ENCODE results near the gene CEP290.
"Not testable (repeated sequence)": the region's sequence is repeated elsewhere in the genome, so short reads cannot be mapped to it uniquely, and the experiment has no call there.

Gene CEP290

DNA sequence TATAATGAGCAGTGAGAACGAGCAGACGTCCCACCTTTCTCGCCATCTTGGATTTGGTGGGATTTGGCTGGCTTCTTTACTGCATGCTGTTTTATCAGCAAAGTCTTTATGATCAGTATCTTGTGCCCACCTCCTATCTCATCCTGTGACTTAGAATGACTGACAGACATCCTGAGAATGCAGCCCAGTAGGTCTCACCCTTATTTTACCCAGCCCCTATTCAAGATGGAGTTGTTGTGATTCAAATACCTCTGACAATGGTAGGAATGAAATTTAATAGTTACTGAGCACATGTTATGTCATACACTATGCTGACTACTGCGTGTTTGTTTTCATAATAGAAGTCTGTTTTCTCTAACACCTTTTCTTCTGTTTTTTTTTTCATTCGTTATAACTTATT lies 2.1 kb upstream of the CEP290 start:
- no peak for DNase-seq

DNA sequence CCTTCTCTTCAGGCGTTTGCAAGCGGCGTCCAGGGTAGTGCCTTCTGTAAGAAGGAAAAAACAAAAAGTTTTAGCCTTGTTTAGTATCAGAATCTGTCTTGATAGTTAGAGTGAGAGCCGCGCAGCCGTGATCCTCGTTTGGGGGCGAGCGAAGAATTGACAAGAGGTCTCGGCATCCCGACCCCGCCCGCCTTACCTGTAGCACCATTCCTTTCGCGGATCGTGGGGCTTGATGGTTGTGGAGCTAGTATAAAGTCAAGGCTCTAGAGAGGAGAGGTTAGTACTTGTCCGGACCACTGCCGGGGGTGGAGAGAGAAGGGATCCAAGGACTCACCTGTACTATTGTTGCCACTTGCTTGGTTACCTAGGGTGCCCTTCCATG lies 713 bp upstream of the CEP290 start:
- no peak for DNase-seq

DNA sequence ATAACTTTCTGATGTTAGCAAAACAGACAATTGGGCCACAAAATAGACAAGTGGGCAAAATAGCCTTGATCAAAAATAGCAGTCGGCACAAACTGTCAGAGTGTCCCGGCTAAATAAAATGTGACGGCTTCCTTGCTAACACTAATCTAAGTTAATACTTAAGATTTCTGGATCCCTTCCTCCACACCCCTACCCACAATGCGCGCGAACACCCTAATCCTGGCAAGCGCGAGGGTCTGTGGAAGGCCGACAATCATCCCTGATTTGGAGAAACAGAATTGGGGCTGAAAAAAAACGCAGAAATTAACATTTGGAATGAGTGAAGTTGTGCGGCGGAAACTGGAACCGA lies 489 bp downstream of the CEP290 start:
- DNase-seq: no peak

DNA sequence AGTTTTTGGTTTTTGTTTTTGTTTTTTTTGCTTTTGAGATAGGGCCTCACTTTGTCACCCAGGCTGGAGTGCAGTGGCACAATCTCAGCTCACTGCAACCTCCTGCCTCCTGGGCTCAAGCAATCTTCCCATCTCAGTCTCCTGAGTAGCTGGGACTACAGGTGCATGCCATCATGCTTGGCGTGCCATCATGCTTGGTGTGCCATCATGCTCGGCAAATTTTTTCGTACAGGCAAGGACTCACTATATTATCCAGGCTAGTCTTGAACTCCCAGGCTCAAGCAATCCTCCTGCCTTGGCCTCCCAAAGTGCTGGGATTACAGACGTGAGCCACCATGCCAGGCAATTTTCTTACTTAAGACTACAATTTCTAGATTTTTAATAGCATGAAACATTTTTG lies 2.2 kb downstream of the CEP290 start:
- DNase-seq: not testable (repeated sequence)

DNA sequence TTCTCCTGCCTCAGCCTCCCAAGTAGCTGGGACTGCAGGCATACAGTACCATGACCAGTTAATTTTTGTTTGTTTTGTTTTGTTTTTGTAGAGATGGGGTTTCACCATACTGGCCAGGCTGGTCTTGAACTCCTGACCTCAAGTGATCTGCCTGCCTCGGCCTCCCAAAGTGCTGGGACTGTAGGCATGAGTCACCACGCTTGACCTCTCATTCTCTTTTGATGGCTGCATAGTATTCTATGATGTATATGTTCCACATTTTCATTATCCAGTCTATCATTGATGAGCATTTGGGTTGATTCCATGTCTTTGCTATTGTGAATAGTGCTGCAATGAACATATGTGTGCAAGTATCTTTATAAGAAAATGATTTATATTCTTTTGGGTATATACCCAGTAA lies 8.7 kb downstream of the CEP290 start:
- not testable (repeated sequence) for DNase-seq

DNA sequence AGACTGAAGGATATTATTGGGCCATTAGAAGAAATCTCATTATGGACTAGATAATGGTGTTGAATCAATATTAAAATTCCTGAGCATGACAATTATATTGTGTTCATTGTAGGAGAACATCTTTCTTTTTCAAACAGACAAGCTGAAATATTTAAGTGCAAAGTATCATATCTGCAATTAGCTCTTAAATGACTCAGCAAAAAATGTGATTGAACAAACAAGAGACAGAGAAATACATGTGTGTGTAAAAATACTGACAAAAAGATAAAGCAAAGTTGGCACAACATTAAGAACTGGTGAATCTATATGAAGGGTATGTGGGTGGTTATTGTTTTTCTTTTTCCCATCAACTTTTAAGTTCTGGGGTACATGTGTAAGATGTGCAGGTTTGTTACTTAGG lies 9.5 kb downstream of the CEP290 start:
- no peak for DNase-seq

DNA sequence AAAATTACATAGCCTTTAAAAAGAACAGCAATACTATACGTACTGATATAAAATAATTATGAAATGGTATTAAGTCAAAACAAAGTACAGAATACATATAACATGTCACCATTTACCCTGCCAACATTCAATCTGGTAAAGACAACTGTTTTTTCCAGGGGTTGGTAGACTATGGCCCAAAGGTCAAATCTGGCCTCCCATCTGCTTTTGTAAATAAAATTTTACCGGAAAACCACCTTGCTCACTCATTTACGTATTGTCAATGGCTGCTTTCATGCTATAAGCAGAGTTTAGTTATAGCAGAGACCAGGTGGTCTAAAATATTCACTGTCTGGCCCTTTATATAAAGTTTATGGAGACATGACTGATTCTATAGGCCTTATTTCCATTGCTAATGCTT lies 14.0 kb downstream of the CEP290 start:
- DNase-seq: no peak

DNA sequence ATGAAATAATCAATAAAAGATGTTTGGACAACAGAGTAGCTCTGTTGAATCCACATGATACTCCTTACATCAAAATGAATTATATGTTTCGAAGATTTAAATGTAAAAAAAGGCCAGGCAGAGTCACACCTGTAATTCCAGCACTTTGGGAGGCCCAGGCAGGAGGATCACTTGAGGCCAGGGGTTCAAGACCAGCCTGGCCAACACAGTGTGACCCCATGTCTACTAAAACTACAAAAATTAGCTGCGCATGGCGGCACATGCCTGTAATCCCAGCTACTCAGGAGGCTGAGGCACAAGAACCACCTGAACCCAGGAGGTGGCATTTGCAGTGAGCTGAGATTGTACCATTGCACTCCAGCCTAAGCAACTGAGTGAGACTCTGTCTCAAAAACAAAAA lies 14.8 kb downstream of the CEP290 start:
- no peak for DNase-seq

DNA sequence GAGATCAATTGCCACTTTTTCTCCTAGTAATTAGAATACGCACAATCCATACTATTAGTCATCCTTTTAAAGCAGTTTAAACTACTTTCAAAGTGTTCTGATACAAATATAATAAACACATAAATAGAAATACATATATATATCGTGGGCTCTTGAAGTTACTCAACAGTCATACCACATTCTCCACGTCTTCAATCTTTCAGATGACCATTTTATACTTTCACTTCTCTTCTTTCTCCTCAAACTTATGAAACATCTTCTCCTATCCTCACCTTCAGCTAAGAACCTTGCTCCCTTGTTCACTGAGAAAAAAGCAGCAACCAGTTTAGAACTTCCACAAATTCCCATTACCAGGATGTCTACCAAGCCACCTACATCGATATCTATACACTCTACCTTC lies 19.2 kb downstream of the CEP290 start:
- DNase-seq: no peak

DNA sequence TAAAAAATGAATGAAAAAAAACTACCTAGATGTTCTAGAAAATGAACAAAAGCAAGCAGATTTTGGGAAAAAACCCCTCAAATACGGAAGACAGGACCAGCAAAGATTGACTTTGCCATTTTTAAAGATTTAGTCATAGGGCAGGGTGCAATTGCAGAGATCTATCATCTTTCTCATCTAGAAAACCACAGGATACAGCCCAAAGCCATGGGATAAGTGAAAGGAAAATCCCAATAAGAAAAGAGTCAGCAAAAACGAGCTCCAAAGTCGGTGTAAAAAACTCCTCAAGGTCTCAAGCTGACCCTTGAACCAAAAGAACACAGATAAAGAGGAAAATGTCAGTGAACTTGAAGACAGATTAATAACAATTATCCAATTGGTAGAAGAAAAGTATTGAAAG lies 28.0 kb downstream of the CEP290 start:
- no peak for DNase-seq

DNA sequence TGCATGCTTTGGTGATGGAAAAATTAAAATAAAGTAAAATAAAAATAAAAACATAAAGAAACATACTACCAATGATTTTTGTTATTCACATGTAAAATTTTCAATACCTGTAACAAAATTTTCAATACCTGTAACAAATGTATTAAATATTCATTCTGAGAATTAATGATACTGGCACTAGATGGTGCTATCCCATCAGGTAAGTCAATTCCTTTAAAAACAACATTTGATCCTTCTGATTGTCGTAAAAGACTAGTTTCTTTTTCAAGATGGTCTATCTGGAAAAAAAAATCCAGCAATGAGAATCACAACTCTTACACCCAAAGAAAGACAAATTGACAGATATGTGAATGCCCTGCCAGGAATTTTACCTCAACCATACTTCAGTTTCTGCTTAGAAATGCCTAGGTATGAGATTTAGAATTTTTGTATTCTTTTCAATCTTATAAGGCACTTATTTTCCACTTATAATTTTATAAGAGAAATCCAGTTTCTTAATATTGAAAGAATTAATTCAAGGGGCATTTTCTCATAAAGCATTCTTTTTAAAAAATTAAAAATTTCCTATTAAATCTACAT lies 30.7 kb downstream of the CEP290 start:
- DNase-seq: no peak

DNA sequence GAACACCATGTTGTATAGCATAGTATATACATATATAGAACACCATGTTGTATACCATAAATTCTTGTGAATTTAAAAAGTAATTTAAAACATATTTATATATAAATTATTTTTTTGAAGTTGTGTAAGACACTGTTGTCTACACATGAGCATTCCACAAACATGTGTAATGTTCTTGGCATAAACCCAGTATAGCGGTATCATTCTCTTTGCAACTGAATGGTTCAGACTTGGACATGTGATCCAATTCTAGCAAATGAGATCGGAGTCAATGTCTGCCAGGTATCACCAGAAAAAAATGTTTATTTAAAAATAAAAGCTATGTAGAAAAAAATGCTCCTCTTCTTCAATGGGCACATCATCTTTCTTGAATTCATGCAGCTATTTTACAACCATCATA lies 33.9 kb downstream of the CEP290 start:
- no peak for DNase-seq

DNA sequence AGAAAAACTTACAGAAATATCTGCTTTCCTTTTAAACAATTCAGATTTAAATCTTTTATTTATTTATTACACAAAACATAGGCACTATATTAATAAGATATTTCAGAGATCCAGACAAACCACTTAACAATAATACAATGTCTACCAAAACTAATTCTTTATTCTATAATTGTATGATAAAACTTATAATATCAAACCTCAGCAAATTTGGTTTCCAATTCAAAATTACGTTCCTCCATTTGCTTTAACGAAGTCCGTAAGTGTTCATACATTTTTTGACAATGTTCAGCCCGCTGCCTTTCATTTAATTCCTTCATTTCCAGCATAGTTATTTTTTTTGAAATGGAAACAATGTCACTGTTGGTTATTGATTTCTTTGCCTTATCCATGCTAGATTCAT lies 48.3 kb downstream of the CEP290 start:
- DNase-seq: no peak

DNA sequence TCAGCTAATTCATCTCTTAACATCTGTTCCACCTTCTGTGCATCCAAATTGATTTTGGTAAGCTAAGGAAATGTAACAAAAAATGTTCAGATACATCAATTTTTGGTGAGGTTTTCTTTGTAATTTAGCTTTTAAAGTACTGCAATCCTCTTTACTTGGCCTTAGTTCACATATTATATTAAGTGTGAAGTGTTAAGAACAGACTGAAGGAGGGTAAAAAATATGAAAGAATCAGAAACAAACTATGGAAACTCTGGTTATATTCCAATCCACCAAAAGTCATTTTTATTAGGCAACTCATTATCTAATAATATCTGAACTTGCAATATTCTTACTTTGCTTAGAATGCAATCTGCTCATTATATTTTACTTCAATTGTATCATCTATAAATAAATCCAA lies 49.1 kb downstream of the CEP290 start:
- DNase-seq: no peak

DNA sequence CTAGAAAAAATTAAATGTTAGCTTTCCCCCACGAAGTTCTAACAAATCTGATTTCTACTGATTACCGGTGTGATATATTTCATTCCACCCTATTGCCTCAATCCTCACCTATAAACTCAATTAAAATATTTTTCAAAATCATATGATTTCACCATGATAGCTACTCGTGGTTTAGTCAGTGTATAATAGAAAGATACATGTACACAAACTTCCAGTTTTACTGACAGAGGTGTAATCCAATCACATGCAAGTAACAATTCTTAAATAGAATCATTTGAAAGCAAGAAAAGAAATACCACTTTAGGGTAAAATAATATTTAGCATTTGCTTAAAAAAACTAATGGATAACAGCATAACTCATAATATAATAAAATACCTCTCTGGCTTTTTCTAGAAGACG lies 57.7 kb downstream of the CEP290 start:
- DNase-seq: no peak

DNA sequence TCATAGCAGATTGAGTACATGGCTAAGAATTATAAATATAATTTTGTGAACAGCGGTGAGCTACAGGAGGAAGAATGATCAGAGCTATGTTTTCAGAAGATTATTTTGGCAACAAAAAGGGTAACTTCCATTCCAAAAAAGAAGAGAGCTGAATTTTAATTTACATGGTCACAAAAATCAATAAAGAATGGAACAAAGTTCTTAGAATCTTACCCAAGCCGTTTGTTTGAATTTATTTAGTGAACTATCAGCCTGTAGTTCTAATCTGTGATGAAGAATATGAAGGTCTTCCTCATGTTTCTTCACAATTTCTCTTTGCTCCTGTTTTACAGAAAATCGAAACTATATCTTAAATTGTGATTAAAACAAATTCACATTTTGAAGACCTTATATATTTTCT lies 58.3 kb downstream of the CEP290 start:
- no peak for DNase-seq

DNA sequence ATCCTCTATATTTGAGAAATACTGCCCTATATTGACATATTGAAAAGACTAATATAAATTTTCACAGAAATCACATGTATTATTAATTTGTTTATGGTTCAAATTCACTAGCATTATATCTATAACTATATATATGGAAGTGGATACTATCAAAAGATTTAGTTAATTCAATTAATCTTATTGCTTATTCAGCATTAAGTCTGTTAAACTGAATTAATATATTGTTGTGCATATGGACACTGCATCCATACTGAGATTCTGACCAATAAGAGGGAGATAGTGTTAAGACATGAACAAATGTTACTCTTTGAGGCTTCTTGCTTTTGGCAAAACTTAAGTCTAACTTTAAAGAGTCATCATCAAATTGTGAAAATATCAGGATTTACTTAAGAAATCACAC lies 60.6 kb downstream of the CEP290 start:
- DNase-seq: no peak

DNA sequence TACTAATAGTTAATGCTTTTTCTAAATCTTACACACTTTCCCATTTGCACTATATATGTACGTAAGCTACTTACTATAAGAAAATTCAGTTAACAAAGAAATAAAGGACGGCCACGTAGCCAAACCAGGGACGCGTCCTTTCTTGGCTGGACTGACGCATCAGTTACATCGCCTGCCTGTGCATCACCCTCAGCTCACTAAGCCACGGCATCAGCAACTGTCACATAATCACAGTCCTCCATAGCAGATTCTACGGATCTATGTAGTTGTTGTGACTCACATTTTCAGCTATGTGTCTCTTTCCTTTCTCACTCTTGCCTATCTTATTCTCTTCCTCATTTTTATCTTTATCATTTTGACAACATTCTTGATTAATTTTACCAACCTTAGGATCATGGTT lies 74.6 kb downstream of the CEP290 start:
- DNase-seq: no peak

DNA sequence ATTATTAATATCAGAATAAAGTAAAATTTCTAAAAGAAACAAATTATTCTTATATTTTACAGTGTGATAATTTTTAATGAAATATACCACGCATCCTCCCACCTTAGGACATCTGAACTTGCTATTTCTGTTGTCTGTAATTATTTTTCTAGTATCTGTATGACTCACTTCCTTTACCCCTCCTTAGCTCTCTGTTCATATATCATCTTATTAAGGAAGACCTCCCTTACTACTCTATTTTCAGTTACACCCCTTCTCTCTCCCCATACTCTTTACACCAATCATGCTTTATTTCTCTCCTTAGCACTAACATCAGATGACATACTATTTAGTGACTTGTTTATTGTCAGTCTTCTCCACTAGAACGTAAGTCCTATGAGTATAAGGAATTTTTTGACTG lies 78.5 kb downstream of the CEP290 start:
- DNase-seq: no peak

DNA sequence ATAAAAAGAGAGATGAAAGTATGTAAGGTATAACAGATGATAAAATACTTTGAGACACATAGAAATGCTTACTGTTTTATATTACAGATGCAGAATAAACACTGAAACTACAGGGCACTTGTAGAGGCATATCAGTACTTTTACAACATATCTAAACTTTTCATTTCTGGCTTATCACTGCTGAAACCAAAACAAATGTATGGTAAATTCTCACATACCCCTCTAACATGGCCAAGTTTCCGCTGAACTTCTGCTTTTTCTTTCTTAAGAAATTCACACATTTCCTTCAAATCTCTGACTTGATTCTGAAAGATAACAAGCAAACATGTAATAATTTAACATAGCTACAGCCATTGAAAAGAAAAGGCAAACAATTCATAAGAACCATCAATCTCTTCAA lies 79.4 kb downstream of the CEP290 start:
- no peak for DNase-seq

DNA sequence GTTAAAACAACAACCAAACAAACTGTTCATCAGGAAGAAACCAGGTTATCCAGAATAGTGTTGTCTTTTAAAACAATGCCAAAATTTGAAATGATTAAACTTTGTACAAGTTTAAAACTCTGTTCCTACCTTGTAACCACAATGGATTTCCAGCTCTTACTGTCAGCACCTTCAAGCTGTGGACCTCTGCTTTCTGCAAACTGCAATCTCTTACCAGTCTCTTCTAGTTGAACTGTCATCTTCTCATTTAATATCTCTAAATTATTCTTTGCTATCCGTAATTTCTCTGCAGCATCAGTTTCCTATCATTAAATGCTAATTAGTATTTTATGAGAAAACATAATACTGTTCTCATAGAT lies 83.2 kb downstream of the CEP290 start:
- DNase-seq: no peak

DNA sequence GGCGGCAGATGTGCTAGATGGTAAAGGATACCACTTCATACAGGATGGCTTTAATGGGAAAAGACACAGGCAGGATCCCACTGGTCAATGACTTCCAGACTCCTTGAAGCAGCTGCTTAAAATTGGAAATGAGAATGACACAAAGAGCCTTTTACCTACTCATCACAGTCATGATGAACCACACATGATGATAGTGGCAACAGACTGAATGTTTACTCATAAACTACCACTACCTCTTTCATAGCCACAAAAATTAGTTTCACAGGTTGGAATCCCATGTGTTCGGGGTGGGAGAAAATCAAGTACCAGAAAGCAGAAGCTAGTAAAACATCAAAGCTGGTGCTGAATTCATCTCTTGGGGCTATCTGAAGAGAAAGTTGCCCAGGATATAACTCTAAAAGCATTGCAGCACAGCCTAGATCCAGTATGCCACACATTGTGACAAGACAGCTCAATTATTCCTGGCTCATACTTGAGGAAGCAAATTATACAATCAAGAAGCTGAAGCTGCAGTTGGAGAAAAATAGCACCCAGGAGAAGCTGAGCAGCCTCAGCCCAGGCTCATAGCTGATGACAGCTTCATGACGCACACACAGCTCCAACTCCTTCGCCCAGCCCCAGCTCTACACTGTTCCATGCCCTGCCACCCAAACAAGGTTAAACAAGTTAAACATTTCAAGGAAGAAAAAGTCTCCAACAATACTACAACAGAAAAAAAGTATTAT lies 83.7 kb downstream of the CEP290 start:
- no peak for DNase-seq

DNA sequence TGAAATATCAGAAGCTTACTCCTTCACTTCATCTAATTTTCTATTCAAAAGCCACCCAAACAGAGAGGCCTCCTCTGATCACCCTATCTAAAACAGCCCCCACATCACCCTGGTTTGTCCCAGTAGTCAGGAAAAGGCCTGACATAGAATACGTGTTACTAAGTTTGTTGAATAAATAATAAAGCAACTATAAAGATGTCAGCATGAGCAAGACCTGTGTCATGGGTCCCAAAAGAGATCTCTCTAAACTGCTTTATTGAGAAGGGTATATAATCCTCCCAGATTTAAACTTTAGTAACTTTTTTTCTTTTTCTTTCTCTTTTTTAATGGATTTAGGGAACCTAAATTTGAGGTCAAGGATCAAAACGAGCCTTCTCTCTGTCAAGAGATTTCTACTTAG lies 85.3 kb downstream of the CEP290 start:
- DNase-seq: no peak

DNA sequence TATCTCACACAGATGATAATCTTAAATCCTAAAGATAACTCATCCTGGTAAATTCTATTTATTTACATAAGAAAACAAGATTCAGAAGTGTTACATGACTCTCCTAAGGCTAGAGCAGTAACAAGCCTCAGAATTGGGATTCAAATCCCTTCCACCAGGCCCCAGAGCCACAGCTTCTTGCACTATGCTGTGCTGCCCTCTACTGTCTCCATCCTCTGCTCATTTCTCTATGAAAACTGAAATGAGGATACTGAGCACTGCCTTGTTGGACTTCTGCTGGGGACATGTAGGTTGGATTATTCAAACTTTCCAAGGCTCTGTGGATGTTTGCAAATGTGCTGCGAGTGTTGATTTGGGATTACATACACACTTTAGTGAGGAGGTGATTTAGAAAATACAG lies 89.2 kb downstream of the CEP290 start:
- peak; percentile 27 for DNase-seq

DNA sequence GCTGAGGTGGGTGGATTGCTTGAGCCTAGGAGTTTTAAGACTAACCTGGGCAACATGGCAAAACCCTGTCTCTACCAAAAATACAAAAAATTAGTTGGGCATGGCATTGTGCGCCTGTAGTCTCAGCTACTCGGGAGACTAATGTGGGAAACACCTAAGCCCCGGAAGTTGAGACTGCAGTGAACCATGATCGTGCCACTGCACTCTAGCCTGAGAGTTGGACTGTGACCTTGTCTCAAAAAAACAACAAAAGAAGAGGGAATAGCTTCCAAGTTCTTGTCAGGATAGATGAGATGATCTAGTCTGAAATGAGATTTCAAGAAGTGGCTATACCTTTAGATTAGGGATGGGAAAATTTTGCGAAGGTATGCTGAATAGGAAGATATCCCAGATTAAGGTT lies 97.9 kb downstream of the CEP290 start:
- DNase-seq: no peak

DNA sequence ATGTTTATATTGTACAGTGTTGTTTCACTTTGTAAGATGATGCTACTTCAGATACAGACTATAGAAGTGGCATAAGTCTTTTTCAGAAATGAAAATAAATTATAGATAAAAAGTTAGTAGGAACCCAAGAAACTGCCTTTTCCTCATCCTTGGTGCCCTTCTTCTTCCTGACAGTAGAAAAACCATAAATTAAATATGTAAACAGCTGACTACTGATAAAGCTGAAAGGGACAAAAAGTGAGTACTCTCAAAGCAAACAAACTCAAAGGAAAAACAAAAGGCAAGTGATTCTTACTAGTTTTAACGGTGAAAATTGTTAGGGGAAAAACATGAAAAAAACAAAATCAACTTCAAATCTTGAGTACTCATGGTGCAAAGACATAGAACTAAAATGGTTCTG lies 104.1 kb downstream of the CEP290 start:
- DNase-seq: no peak
